ENCODE measurements around the gene OR4F6.

The OR4F6 gene

DNA sequence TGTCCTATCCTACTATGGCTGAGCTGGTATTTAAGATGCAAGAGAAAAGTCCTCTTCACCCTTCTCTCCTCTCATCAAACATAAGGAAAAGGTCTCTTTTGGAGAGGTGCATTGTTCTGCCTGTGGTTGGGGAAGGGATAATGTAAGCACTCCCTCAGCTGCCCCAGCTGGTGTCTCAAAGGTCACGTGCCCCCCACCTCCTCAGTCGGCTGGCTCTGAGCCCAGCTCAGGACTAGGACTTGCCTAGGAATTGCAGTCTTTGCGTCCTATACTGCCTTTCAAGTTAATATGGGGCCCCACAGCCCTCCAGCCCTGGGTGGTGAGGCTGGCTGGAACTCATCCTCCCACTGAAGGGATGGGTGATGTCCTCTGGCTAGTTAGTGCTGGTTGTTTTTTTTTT lies 38.3 kb downstream of the OR4F6 start:
- Histone ChIP-seq H3K4me1 (ENCODE audit: control insufficient read depth, insufficient read depth, low read length) (no peaks in the 10 kb centered on the region), H3K4me3 (ENCODE audit: low read depth, low read length) (no peak overlapping the region), H3K27ac (ENCODE audit: low read depth, low read length) (no peak overlapping the region), H3K9ac (ENCODE audit: low read depth, low read length) (no peak overlapping the region), H3K27me3 (ENCODE audit: control insufficient read depth, insufficient read depth, low read length) (no peaks in the 10 kb centered on the region), H3K36me3 (ENCODE audit: control insufficient read depth, insufficient read depth, low read length) (no peaks in the 10 kb centered on the region), H3K9me3 (ENCODE audit: control insufficient read depth, insufficient read depth, low read length) (no peaks in the 10 kb centered on the region)

DNA sequence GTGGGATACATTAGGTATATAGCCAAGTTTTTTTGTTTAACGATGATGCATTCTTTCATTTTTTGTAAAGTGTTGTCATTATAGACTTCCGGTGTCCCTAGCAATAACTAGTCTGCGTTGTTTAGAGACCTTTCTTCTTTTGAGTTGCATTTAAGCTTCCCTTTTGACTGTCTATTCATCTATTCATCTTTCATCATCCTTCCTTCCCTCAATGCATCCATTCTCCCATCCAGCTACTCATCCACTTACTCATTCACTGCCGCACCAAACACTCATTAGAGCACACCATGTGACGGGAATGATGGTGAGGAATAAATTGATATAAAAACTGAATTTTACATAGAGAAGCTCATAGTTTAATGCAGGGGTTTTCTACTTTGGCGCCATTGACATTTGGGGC lies 41.6 kb downstream of the OR4F6 start:
- Histone ChIP-seq H3K27me3 (ENCODE audit: control insufficient read depth, insufficient read depth, low read length) (no peaks in the 10 kb centered on the region; the same call in 1 of the 2 replicates), H3K9me3 (ENCODE audit: control insufficient read depth, insufficient read depth, low read length) (no peaks in the 10 kb centered on the region), H3K4me3 (ENCODE audit: low read depth, low read length) (no peak overlapping the region), H3K4me1 (ENCODE audit: control insufficient read depth, insufficient read depth, low read length) (no peaks in the 10 kb centered on the region), H3K27ac (ENCODE audit: low read depth, low read length) (no peak overlapping the region), H3K36me3 (ENCODE audit: control insufficient read depth, insufficient read depth, low read length) (no peaks in the 10 kb centered on the region), H3K9ac (ENCODE audit: low read depth, low read length) (no peak overlapping the region)

DNA sequence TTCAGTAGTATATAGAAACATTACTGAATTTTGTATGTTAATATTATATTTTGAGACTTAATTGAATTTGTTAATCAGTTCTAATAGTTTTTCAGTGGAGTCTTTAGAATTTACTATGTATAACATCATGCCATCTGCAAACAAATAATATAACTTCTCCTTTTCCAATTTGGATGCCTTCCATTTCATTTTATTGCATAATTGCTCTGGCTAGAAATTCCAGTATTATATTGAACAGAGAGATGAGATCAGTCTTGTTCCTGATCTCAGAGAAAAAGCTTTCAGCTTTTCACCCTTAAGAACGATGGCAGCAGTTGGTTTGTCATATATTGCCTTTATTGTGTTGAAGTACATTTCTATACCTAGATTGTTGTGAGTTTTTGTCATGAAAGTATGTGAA lies 49.0 kb downstream of the OR4F6 start:
- Histone ChIP-seq H3K4me3 (ENCODE audit: low read depth, low read length) (no peak overlapping the region), H3K9ac (ENCODE audit: low read depth, low read length) (no peak overlapping the region), H3K9me3 (ENCODE audit: control insufficient read depth, insufficient read depth, low read length) (no peaks in the 10 kb centered on the region), H3K27ac (ENCODE audit: low read depth, low read length) (no peak overlapping the region), H3K36me3 (ENCODE audit: control insufficient read depth, insufficient read depth, low read length) (no peaks in the 10 kb centered on the region), H3K27me3 (ENCODE audit: control insufficient read depth, insufficient read depth, low read length) (no peaks in the 10 kb centered on the region), H3K4me1 (ENCODE audit: control insufficient read depth, insufficient read depth, low read length) (no peaks in the 10 kb centered on the region)

Measured in HUES48 (cell line).